ENCODE results near the gene TUFM.

- TF ChIP-seq POLR2A (IDR thresholded peaks at IDR 0.05) (no peak), POLR2AphosphoS5 (IDR thresholded peaks at IDR 0.05) (no peak)
Observed at GRCh38 chr16:28877655-28878000, 31.5 kb upstream of the TUFM start.
